K562 (cell line): Measurements from ENCODE around the gene UBN2. TPM values are rescaled to one million over a fixed set of nuclear protein-coding genes. Genes with fewer than 3 reads are reported as not detected.

Experiments
- C11orf30 ChIP-seq: fragments of 450-650 bp; IDR thresholded peaks from 2 replicates; pipeline ENCODE4 v1.6.1; 2016; ENCODE audit warnings: low read depth, mild to moderate bottlenecking
- ETV5 ChIP-seq: sonication (generic); formaldehyde crosslinking; IDR thresholded peaks from 2 replicates; pipeline ENCODE4 v1.4.0; 2020; ENCODE audit warnings: low read depth, mild to moderate bottlenecking, missing genetic modification reagents
- NR2F6 ChIP-seq: fragments of 450-650 bp; formaldehyde crosslinking; IDR thresholded peaks from 2 replicates; pipeline ENCODE4 v1.4.0; 2020; ENCODE audit warnings: mild to moderate bottlenecking
- POLR2A ChIP-seq: fragments of 450-650 bp; conservative IDR thresholded peaks from 2 replicates; pipeline ENCODE4 v1.6.1; 2016
- SAP30 ChIP-seq: fragments of 200-600 bp; sonication (generic); IDR thresholded peaks from 2 replicates; pipeline ENCODE4 v1.6.1; 2012; ENCODE audit warnings: borderline replicate concordance, low read depth, mild to moderate bottlenecking, moderate library complexity, low read length, control low read depth, inconsistent platforms; ENCODE audit not compliant: insufficient read depth, poor library complexity, severe bottlenecking
- SMAD4 ChIP-seq: fragments of 250-450 bp; sonication (Bioruptor Pico); conservative IDR thresholded peaks from 2 replicates; pipeline ENCODE4 v1.8.0; 2021; ENCODE audit warnings: inconsistent platforms, mild to moderate bottlenecking, moderate library complexity
- SRSF3 ChIP-seq: fragments of 200-400 bp; formaldehyde crosslinking; IDR thresholded peaks from 2 replicates; pipeline ENCODE4 v1.6.1; 2016; ENCODE audit warnings: mild to moderate bottlenecking, low read length, moderate library complexity; ENCODE audit not compliant: insufficient read depth
- SRSF7 ChIP-seq: fragments of 200-400 bp; formaldehyde crosslinking; optimal IDR thresholded peaks from 2 replicates; pipeline ENCODE3; 2017; ENCODE audit warnings: mild to moderate bottlenecking, low read depth, low read length
- THRAP3 ChIP-seq: fragments of 450-650 bp; IDR thresholded peaks from 2 replicates; pipeline ENCODE4 v1.6.1; 2016; ENCODE audit warnings: mild to moderate bottlenecking, inconsistent platforms, borderline replicate concordance
- ZNF165 ChIP-seq: fragments of 250-450 bp; sonication (Bioruptor Pico); IDR thresholded peaks from 2 replicates; pipeline ENCODE4 v1.4.0; 2020; ENCODE audit warnings: borderline replicate concordance
- polyA plus RNA-seq, 8 experiments: library from polyadenylated mRNA; depleted of rRNA in 4 of 8; stranded (reverse) in 5 of 8; unstranded in 3 of 8; fragments of >200 nt; fragmentation: Nextera tagmentation in 2 of 8; fragmentation: Illumina TruSeq in 1 of 8; extraction: Ambion mirVana in 2 of 8; extraction: Trizol in 1 of 8; gene quantifications; 2 replicates each; pipeline versions ENCODE4 v1.2.1 to v1.2.3, GENCODE V29; 2011 to 2014; ENCODE audit warnings: inconsistent platforms in 1 of 8, missing spikeins in 1 of 8
- total RNA-seq, 7 experiments: library from RNA; depleted of rRNA in 6 of 7; stranded (reverse); fragments of >200 nt in 6 of 7; fragmentation: Illumina TruSeq in 2 of 7; extraction: Trizol in 2 of 7; gene quantifications; 2 replicates each; pipeline versions ENCODE4 v1.2.1 to v1.2.3, GENCODE V29; 2011 to 2021; ENCODE audit warnings: low replicate concordance in 1 of 7
- TF ChIP-seq, protein P1 (sequence below): fragments of 450-650 bp; IDR thresholded peaks from 2 replicates; pipeline ENCODE4 v1.6.1; 2016; ENCODE audit warnings: low read depth
- TF ChIP-seq, protein P2 (sequence below): fragments of 450-650 bp; IDR thresholded peaks from 2 replicates; pipeline ENCODE4 v1.6.1; 2014; ENCODE audit warnings: low read depth, mild to moderate bottlenecking, moderate library complexity, borderline replicate concordance
- TF ChIP-seq, protein P3 (sequence below): sonication (generic); formaldehyde crosslinking; IDR thresholded peaks from 2 replicates; pipeline ENCODE4 v1.9.0; 2022; ENCODE audit warnings: mild to moderate bottlenecking, missing genetic modification reagents
- TF ChIP-seq, protein P4 (sequence below): fragments of 450-650 bp; formaldehyde crosslinking; conservative IDR thresholded peaks from 2 replicates; pipeline ENCODE4 v1.4.0; 2022; ENCODE audit warnings: mild to moderate bottlenecking, missing genetic modification characterization

The UBN2 gene
- total and polyA plus RNA-seq, 9 of the 15 experiments (the other 6 are each of a cell fraction or from before 2014, with no cell fraction given), result 1.2 to 19.5 (median 9.9) TPM

DNA sequence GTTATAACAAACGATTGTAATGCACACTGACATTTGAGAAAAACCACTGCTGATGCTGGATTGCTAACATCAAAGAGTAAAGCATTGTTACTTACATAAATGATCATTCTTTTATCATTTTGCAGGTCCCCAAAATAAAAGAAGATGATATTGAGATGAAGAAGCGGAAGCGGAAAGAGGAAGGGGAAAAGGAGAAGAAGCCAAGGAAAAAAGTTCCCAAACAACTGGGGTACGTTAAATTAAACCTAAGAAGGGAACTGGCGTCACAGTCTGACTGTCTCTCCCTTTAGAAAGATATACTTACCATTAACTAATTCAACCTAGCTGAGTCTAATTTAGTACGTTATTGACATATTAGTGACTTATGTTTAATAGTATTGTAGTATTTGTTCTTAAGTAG, 28.1 kb downstream of the UBN2 start (continued):
- TF ChIP-seq, protein P1, sequence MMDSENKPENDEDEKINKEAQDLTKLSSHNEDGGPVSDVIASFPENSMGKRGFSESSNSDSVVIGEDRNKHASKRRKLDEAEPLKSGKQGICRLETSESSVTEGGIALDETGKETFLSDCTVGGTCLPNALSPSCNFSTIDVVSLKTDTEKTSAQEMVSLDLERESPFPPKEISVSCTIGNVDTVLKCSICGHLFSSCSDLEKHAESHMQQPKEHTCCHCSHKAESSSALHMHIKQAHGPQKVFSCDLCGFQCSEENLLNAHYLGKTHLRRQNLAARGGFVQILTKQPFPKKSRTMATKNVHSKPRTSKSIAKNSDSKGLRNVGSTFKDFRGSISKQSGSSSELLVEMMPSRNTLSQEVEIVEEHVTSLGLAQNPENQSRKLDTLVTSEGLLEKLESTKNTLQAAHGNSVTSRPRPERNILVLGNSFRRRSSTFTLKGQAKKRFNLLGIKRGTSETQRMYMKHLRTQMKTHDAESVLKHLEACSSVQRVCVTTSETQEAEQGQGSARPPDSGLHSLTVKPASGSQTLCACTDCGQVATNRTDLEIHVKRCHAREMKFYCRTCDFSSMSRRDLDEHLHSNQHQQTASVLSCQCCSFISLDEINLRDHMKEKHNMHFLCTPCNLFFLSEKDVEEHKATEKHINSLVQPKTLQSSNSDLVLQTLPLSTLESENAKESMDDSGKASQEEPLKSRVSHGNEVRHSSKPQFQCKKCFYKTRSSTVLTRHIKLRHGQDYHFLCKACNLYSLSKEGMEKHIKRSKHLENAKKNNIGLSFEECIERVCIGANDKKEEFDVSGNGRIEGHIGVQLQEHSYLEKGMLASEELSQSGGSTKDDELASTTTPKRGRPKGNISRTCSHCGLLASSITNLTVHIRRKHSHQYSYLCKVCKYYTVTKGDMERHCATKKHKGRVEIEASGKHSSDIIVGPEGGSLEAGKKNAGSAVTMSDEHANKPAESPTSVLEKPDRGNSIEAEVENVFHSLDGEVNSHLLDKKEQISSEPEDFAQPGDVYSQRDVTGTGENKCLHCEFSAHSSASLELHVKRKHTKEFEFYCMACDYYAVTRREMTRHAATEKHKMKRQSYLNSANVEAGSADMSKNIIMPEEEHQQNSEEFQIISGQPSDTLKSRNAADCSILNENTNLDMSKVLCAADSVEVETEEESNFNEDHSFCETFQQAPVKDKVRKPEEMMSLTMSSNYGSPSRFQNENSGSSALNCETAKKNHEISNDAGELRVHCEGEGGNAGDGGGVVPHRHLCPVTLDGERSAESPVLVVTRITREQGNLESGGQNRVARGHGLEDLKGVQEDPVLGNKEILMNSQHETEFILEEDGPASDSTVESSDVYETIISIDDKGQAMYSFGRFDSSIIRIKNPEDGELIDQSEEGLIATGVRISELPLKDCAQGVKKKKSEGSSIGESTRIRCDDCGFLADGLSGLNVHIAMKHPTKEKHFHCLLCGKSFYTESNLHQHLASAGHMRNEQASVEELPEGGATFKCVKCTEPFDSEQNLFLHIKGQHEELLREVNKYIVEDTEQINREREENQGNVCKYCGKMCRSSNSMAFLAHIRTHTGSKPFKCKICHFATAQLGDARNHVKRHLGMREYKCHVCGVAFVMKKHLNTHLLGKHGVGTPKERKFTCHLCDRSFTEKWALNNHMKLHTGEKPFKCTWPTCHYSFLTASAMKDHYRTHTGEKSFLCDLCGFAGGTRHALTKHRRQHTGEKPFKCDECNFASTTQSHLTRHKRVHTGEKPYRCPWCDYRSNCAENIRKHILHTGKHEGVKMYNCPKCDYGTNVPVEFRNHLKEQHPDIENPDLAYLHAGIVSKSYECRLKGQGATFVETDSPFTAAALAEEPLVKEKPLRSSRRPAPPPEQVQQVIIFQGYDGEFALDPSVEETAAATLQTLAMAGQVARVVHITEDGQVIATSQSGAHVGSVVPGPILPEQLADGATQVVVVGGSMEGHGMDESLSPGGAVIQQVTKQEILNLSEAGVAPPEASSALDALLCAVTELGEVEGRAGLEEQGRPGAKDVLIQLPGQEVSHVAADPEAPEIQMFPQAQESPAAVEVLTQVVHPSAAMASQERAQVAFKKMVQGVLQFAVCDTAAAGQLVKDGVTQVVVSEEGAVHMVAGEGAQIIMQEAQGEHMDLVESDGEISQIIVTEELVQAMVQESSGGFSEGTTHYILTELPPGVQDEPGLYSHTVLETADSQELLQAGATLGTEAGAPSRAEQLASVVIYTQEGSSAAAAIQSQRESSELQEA, result no peak
- TF ChIP-seq SMAD4 (no peak), C11orf30 (no peak), NR2F6 (CRISPR knock-in tag) (no peak), SRSF7 (no peak), THRAP3 (no peak), POLR2A (no peak), ZNF165 (CRISPR knock-in tag) (no peak), ETV5 (CRISPR knock-in tag) (no peak), SRSF3 (no peak), SAP30 (no peak)
- TF ChIP-seq, protein P2, sequence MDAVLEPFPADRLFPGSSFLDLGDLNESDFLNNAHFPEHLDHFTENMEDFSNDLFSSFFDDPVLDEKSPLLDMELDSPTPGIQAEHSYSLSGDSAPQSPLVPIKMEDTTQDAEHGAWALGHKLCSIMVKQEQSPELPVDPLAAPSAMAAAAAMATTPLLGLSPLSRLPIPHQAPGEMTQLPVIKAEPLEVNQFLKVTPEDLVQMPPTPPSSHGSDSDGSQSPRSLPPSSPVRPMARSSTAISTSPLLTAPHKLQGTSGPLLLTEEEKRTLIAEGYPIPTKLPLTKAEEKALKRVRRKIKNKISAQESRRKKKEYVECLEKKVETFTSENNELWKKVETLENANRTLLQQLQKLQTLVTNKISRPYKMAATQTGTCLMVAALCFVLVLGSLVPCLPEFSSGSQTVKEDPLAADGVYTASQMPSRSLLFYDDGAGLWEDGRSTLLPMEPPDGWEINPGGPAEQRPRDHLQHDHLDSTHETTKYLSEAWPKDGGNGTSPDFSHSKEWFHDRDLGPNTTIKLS, result no peak
- TF ChIP-seq, protein P3, sequence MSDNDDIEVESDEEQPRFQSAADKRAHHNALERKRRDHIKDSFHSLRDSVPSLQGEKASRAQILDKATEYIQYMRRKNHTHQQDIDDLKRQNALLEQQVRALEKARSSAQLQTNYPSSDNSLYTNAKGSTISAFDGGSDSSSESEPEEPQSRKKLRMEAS (CRISPR knock-in tag), result no peak
- TF ChIP-seq, protein P4, sequence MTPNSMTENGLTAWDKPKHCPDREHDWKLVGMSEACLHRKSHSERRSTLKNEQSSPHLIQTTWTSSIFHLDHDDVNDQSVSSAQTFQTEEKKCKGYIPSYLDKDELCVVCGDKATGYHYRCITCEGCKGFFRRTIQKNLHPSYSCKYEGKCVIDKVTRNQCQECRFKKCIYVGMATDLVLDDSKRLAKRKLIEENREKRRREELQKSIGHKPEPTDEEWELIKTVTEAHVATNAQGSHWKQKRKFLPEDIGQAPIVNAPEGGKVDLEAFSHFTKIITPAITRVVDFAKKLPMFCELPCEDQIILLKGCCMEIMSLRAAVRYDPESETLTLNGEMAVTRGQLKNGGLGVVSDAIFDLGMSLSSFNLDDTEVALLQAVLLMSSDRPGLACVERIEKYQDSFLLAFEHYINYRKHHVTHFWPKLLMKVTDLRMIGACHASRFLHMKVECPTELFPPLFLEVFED (CRISPR knock-in tag), result no peak
